TTC549 (cell line): ENCODE results near the gene CREB3L4.

ENCODE experiments used
- FAIRE-seq: peaks from 2 replicates; lab custom pipeline; 2012; peaks lifted over from hg19 to GRCh38; lab: Jason Lieb, UNC

CREB3L4 gene

DNA sequence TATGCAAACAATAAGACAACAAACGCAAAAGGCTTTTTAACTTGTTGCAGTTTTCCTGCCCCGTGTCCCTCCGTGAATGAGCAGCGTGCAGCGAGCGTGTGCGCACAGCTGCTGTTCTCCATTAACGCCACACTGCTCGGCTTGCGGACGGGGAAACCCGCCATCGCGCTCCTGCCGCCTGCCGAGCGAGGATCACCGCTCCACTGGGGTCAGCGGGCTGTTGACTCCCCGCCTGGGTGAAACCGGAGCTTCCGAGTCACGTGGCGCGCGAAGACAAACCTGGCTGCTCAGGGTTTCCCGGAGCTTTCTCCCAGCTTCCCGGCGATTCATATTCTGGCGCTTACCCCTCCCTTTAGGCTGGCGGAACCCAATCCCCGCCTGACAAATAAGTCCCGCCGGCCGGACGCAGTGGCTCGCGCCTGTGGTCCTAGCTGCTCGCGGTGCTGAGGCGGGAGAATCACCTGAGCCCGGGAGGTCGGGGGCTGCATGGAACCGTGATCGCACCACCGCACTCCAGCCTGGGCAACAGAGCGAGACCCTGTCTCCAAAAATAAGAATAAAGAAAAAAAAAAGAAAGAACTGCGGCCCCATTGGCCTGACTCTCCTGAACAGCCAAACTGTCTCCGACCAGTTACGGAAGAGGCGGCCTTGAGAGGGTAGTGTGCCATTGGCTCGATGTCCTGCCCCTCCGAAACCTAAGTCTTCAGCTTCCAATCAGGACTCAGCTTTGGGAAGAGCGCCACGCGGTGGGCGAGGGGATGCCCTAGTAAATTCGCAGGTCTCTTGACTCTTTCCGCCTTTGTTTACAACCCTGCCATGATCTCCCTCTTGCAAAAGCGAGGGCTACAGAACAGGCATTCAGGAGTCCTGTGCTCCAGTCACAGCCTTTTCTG is at the start of gene CREB3L4:
CREB3L4 (plus strand) TSS at position 796 of the 893 bp plus-strand sequence. CDS start 624 bp downstream, outside the sequence.
- peak; percentile 96 for FAIRE-seq

- FAIRE-seq = no peak
Measured at GRCh38 chr1:153919876-153920852, 47.5 kb upstream of the CREB3L4 start.

GRCh38 chr1:153921080-153921802 is 46.5 kb upstream of the CREB3L4 start:
- no peak for FAIRE-seq

DNA sequence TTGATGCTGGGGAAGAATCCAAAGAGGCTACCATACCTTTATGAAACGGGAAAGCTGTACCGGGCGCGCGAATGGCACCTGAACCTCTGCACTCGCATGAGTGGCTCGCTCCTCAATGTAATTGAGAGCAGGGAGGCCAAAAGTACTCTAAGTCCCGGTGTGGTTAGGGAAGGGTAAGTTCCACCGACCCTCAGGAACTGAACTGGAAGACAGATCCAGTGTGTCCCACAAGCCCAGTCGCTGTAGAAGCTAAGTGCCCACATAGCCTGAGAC is 46.0 kb upstream of the CREB3L4 start:
- no peak for FAIRE-seq

GRCh38 chr1:153922076-153922971 is 45.4 kb upstream of the CREB3L4 start:
- no peak for FAIRE-seq

DNA sequence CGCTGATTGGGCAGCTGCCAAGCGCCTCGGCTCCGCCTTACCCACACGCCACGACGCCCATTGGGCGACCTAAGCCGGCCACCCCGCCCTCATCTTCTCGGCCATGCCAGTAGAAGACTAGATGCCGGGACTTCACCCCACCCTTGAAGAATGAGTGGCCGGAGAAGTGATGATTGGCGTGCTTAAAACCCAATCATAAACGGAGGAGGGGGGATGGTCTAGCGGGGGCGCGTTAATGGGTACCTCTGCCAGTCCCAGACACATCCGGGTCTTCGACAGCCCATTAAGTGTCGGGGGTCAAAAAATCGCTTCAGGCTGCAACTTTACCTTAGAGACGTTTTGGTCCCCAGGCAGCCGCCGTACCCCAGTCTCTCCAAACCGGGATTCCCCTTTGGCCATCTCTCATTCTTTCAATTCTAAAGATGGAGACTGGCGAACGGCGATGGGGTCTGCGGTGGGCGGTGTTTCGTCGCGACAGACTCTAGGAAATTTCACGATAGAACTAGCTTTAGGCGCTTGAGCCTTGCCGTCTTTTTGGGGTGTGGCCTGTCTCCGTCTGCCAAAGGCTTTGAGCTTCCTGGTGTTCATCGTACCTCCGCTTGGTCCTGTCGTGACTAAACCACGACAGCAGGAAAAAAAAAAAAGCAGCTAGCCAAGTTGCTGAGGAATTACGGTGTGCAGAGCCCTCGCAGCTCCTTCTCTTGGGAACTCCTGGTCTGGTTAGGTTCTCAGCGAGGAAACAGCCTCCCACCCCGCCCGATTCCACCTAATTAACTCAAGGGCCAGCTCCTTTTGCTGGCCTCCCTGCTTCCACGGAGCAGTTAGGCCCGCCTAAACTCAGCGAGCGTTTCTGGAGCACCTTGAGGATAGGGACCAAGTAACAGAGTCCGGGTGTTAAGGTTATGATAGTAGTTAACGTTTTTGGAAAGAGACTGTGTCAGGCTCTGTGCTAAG is 44.5 kb upstream of the CREB3L4 start, which contains the start of gene GATAD2B:
GATAD2B (minus strand) TSS at position 1 of the 954 bp plus-strand sequence. CDS start 94,625 bp downstream, outside the sequence.
- peak; percentile 98 for FAIRE-seq

DNA sequence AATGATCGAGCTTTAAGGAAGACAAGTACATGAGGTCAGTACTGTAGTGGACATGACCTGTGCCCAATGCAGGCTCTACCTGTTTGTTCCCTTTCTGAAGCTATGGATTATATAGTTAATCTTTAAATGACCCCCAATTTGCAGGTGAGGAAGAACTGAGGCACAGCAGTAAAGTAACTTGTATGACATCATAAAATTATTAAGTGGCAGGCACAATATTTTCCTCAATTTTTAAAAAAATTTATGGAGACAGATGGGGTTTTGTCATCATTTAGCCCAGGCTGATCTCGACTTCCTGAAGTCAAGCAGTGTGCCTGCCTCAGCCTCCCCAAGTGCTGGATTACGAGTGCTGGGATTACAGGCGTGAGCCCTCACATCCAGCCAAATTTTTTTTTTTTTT is 41.3 kb upstream of the CREB3L4 start:
- FAIRE-seq = no peak

- no peak for FAIRE-seq
Measured at GRCh38 chr1:153928245-153928644, 39.5 kb upstream of the CREB3L4 start.

- FAIRE-seq = no peak
Measured at GRCh38 chr1:153928791-153929341, 38.8 kb upstream of the CREB3L4 start.

DNA sequence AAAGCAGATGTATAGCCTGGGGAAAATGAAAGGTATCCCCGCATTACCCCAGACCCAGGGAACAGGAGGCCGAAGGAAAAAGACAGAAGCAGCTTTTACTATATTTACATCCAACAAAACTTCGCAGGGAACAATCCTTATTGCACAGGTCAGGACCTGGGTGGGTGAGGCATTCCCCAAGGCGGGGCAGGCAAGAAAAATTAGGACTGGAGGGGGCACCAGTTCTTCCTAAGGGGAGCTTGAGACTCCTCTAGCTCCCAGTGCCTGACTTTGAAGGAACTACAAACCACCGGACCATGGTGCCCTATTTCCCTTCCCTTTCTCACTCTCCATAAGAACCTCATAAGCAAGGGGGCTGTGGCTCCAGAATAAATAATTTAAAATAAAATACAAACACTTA is 38.3 kb upstream of the CREB3L4 start:
- no peak for FAIRE-seq

- no peak for FAIRE-seq
Measured at GRCh38 chr1:153929981-153930948, 37.4 kb upstream of the CREB3L4 start.

DNA sequence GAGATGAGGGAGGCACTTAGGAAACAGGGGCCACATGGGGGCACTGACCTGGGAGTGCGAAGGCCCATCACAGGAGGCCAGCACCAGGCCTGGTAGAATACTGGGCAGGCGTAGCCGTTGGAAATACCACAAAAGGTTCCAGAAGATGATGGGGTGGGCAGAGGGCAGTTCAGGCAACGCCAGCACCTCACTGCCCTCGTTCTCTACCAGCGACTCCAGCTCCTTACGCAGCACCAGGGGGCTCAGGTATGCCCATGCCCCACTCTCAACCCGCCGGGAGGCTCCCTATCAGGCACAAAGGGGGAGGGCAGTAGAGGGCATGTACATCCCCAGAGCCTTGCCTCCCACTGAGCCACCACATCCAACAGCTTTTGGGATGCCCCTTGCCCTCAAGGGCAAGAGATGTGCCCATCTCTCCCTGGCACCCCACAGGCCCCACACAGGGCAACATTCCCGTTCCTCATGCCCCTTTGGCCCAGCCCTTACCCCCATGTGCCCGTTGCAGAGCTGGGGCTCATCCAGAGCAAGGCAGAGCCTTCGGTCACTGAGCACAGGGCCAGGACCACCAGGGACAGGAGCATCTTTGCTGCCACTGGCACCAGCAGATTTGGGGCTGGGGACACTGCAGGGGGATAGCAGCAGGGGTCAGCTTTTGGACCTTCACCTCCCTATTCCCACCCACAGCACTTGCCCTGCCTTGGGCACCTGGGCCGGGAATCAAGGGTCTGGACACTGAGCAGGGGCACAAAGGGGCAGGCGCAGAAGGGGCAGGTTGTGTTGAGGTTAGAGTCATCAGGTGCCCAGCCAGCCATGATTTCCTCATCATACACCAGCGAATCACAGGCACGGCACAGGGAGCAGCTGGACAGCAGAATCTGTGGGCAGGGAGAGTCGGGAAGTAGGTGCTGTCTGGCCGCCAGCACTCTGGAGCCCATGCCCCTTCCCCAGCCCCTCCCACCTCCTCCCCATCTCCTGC is 35.3 kb upstream of the CREB3L4 start:
- FAIRE-seq = no peak

DNA sequence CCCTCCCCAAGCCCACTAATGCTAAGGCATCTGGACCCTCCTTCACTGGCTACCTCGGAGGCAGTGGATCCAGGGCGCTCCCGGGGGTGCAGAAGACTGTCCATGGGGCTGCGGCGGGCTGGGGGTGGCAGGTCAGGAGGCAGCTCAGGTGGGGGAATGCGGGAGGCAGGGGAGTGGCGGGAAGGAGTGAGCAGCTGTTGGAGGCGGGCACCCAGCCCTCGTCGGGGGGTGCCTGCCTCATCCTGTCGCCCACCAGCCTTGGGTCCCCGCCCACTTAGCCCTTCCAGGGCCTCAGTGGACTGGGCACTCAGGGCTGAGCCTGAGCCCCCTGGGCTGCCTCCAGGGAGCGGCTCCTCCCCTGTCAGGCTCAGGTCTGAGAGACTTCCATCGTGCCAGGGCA is 34.3 kb upstream of the CREB3L4 start:
- no peak for FAIRE-seq

- FAIRE-seq = no peak
Measured at GRCh38 chr1:153933955-153934354, 33.7 kb upstream of the CREB3L4 start.

DNA sequence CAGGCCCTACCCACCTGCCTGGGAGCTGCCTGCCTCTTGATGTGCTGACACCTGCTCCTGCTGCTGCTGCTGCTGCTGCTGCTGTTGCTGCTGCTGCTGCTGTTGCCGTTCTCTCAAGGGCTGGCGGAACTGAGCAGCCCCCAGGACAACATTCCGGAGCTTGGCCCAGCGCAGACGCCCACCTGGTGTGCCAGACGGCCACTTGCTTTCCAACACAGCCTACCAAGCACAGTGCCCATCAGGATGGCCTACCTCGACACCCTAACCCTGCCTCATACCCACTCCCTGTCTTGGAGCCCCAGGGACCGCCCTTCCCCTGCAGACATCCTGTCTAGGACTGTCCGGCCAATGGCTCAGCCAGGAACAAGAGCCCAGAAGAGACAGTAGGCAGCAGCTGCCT is 33.0 kb upstream of the CREB3L4 start:
- FAIRE-seq = no peak

- no peak for FAIRE-seq
Measured at GRCh38 chr1:153936011-153936802, 31.5 kb upstream of the CREB3L4 start.
